Muscle of back (tissue), 13 donors: ENCODE data around the gene UBA6. TPM values are rescaled to one million over a fixed set of nuclear protein-coding genes. Genes with fewer than 3 reads are reported as not detected.
"Not testable (repeated sequence)": the region's sequence is repeated elsewhere in the genome, so short reads cannot be mapped to it uniquely, and the experiment has no call there.

ENCODE experiments used
- DNase-seq, 3 donors: peaks; one replicate each; pipeline versions ENCODE4 v3.0.0 to v3.0.0-alpha.2; 2013
- long read RNA-seq, 9 donors: transcript quantifications; one replicate each; lab custom pipeline, GENCODE V29; 2026
- polyA plus RNA-seq, 10 donors: library from polyadenylated mRNA; unstranded; fragments of 120-200 nt; gene quantifications; one replicate each; pipeline ENCODE4 v1.2.1, GENCODE V29; 2013; ENCODE audit not compliant: insufficient read length in 10 of 10

Gene UBA6
- 10 to 100 TPM; 33.6 to 61.6 (median 44.6) TPM for polyA plus RNA-seq
- long read RNA-seq, donor 1, full-length matches to known transcripts, result 4 of 4 reads
- long read RNA-seq, donor 1, partial matches to known transcripts, result 0 of 4 reads
- long read RNA-seq, donor 1, other reads (novel, unspliced or antisense), result 0 of 4 reads
- long read RNA-seq, donor 2, full-length matches to known transcripts, result 2 of 2 reads
- long read RNA-seq, donor 2, partial matches to known transcripts, result 0 of 2 reads
- long read RNA-seq, donor 2, other reads (novel, unspliced or antisense), result 0 of 2 reads
- long read RNA-seq, donor 3, result 0 reads
- long read RNA-seq, donor 4, partial matches to known transcripts, result 0 of 1 reads
- long read RNA-seq, donor 4, other reads (novel, unspliced or antisense), result 0 of 1 reads
- long read RNA-seq, donor 5, result 0 reads
- long read RNA-seq, donor 6, full-length matches to known transcripts, result 1 of 1 reads
- long read RNA-seq, donor 6, partial matches to known transcripts, result 0 of 1 reads
- long read RNA-seq, donor 6, other reads (novel, unspliced or antisense), result 0 of 1 reads
- long read RNA-seq, donor 7, full-length matches to known transcripts, result 3 of 3 reads
- long read RNA-seq, donor 7, partial matches to known transcripts, result 0 of 3 reads
- long read RNA-seq, donor 7, other reads (novel, unspliced or antisense), result 0 of 3 reads
- long read RNA-seq, donor 8, result 0 reads
- long read RNA-seq, donor 9, full-length matches to known transcripts, result 1 of 1 reads
- long read RNA-seq, donor 9, partial matches to known transcripts, result 0 of 1 reads
- long read RNA-seq, donor 9, other reads (novel, unspliced or antisense), result 0 of 1 reads

GRCh38 chr4:67700738-67701516 is at the start of gene UBA6:
TSS of gene UBA6 (minus strand) at chr4:67701155. CDS start at chr4:67701119, 36 bp downstream.
- peak; percentile 95 to 97 (median 96) for DNase-seq

- no peak for DNase-seq
Measured at GRCh38 chr4:67750691-67751090, 49.7 kb upstream of the UBA6 start.

DNA sequence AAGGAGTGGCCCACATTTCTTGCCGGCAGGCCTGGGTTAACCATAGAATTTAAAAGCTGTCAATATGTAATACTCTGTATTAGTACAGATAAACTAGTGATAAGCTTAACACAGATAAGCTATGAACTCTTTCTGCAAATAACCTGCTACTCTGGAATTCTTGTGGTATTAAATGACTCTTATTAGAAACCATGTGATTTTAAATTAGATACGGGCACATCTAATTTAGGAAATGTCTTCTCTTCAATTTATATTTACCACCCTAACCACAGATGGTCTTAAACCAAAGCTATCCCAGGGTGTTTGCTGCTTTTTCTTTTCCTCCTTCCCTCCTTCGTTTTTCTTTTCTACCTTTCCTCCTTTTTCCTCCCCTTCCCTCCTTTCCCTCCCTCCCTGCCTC is 48.3 kb upstream of the UBA6 start:
- DNase-seq, result no peak

DNA sequence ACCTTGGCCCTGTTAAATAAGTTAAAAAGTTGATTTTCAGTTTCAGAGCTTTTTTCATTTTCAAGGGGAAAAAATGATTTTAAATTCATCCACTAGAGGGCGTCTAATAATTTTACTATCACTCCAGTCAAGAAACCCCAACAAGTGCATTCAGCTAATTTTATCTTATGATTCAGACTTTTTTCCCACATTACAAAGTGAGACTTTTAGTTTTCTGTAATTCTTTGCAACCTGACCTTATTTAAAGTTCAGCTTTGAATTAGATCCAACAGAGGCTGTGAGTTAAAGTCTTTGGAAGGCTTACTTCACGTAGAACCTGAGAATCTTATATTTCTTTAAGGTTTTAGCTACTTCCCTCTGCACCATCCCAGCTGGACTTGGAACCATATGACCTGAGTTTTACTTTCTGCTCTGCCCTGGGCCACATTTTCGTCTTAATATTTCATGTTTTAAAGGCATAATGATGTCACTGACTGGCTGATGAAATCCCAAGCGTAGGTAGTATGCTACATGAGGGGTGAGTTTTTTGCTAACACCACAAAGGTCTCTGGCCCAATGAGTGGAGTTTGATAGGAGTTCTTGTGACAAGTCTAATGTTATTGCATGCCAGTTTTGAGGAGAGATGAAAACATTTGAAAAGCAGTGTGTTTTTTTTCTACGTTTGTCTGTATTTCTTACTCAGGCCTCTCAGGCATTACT is 46.0 kb upstream of the UBA6 start:
- DNase-seq, result peak in 2 of 3 donors; percentile 30 to 53

GRCh38 chr4:67744561-67745283 is 43.8 kb upstream of the UBA6 start:
- no peak for DNase-seq

DNA sequence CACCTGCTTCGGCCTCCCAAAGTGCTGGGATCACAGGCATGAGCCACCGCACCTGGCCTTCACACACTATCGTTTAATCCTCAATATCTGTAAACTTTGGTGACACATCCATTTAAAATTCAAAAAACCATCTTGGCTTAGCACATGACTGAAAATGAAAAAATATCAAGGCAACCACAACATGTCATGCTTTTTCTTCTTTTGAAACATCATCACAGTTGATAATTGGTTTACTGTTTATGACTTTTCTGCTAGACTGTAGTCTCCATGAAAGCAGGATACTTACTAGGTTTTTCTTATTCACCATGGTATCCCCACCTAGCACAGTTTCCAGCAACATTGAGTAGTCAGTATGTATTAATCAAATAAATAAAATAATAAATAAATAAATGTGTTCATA is 42.2 kb upstream of the UBA6 start:
- no peak for DNase-seq

DNA sequence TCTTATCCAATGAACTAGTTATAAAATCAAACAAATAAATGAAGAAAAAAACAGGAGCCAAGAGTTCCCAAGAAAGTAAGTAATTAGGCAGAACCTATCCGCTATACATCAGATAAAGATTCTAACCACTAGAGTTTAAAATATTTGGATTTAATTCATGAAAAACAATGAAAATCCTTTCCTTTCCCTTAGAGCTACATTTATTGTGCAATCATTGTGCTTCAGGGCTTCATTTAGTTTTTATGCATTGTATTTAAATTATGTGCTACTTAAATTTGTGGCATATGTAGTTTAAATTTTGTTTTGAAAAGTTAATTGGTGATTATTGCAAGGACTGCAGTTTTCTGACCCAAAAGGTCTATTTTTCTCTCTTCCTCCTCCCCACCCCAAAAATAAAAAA is 35.3 kb upstream of the UBA6 start:
- DNase-seq, result no peak

GRCh38 chr4:67735325-67735724 is 34.4 kb upstream of the UBA6 start:
- DNase-seq, result no peak

DNA sequence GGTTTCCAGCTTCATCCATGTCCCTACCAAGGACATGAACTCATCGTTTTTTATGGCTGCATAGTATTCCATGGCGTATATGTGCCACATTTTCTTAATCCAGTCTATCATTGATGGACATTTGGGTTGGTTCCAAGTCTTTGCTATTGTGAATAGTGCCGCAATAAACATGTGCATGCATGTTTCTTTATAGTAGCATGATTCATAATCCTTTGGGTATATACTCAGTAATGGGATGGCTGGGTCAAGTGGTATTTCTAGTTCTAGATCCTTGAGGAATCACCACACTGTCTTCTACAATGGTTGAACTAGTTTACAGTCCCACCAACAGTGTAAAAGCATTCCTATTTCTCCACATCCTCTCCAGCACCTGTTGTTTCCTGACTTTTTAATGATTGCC is 29.6 kb upstream of the UBA6 start:
- not testable (repeated sequence) for DNase-seq

DNA sequence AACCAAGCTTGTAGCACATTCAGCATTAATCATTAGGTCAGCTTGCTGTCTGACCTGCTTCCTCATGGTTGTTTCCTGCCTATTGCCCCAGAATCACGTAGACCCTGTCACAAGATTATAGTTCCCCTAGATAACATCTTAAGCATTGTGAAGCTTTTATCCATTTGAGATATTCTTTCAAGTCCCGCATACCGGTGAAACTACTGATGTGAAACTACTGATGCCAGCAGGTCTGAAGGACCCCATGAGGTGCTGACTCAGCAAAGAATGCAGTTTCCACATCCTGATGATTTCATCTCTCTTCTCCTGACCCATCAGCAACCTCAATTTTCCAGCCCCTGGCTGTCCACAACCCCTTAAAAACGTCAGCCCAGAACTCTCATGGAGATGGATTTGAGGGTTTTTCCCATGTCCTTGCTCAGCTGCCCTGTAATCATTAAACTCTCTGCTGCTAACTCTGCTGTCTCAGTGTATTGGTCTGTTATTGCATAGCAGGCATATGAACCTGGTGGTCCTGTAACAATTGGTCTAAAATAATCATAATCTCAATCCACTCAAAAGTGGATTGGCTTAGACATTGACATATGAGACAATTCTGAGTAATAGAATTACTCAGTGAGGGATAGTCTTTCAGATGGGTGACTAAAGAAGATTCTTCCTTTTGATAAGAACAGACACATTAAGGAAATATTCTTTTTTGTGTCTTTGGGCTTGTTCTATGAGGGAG is 26.3 kb upstream of the UBA6 start:
- peak in 2 of 3 donors; percentile 5 to 28 for DNase-seq

- DNase-seq, result no peak
Measured at GRCh38 chr4:67725981-67726380, 25.0 kb upstream of the UBA6 start.

DNA sequence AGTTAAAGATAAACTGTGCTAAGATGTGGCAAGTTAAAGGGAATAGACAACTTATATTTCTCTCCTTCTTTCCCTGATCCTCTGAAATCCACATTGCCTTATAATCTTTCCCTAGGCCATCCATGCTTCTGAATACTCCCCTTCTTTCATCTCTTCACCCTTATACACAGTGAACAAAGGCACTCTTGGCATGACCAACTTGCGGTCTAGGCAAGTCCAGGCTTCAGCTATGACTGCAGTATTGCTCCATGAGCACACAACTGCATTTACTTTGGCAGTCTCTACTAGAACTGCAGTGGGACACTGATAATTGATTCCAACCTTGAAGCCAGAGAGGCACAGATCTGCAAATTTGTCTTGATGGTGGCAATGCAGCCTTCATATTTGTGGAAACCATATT is 24.2 kb upstream of the UBA6 start:
- no peak for DNase-seq

DNA sequence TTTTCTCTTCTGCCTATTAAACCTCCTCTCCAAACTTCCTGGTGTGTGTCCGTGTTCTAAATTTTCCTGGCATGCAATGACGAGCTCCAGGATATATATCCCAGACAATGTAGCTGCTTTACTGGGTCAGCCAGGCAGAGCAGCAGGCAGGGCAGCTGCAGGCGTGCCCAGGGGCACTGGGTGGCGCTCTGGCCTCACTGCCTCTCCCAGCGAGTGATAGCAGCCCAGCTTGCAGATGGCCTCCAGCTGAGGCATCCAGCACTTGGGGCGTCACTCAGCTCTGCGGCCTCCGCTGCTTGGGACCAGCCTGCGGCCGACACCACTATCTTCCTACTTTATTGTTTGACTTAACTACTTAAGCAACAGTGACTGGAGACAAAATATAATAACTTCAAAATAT is 23.0 kb upstream of the UBA6 start:
- DNase-seq, result no peak

- DNase-seq, result no peak
Measured at GRCh38 chr4:67723341-67723740, 22.4 kb upstream of the UBA6 start.

DNA sequence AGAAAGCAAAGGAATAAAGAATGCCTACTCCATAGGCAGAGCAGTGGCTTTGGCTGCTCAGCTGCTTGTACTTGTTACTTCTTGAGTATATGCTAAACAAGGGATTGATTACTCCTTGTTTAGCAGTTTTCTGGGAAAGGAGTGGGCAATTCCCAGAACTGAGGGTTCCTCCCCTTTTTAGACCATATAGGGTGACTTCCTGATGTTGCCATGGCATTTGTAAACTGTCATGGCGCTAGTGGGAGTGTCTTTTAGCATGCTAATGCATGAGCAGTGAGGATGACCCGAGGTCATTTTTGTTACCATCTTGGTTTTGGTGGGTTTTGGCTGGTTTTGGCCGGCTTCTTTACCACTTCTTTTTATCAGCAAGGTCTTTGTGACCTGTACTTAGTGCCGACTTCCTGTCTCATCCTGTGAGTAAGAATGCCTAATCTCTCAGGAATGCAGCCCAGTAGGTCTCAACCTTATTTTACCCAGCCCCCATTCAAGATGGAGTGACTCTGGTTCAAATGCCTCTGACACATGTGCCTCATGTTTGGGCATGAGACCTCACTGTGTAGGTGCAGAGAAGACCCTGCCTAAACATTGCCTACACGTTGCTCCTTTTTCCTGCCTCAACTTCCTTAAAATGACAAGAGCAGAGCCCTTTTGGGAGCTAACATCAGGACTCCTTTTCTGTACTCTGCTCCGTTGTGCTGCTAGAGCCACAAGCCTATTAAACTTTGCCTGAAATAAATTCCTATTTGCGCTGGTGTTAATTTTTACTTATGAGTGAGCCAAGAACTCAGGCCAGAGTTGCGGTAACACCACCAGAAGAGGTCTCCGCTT is 21.0 kb upstream of the UBA6 start:
- peak in 1 of 3 donors; percentile 26 for DNase-seq

DNA sequence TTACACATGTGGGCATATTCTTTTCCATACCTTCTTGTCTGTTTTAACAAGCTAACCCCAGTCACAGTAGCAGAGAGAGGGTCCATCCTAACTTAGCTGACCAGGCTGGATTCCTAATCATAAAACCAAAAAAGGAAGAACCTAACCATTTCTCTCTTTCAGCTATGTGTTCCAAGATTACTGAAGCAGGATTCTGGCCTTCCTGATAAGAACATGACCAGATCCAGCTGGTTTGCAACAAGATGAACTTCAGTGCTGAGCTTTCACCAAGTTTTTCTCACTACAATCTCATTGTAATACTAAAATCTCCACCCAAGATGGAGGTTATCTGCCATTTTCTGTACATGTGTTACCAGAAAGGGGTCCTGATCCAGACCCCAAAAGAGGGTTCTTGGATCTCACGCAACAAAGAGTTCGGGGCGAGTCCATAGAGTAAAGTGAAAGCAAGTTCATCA is 20.4 kb upstream of the UBA6 start:
- DNase-seq, result no peak

DNA sequence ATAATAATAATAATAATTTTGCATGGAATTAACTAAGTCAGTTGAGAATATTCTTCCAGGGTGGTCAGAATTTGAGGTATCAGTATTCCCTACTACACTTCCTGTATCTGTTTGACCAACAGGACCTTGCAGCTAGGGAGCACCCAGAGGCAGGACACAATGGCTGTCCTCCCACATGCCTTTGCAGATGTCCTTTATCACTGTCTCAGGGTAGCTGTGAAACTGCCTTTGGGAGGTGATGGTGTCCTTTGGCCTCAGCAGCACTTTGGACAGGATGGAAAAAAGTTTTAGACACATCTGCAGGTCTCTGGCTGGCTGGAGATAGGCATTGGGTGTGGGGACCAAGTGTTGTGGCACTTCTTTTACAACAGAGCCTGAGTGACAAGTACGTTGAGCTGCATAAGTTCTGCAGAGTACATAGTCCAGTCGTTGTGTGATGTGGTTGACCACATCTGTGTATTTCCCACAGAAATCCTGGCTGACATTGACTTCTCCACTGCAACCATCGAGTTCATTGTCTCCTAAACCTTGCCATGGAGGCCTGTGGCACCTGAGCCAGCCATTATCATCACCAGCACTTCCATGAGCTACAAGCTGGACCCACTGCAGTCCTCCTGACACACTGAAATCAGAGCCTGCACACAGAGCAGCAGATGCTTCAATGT is 19.1 kb upstream of the UBA6 start:
- DNase-seq, result no peak

DNA sequence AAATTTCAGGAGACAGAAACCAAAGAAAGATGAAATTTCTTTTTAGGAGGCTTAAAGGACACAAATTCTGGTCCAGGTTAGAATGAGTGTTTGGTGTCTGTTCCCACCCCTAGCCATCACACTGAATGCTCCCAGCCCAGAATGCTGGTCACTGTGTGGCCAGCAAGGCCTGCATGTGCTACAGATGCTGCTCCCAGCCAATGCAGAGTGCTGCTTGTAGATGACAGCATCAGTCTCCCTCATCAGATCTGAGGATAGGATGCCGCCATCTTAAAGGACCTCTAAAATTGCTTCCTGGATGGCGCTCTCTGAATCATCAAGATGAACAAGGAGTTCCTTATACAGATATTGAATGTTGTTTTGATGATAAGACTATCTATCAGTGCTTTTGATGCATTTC is 17.9 kb upstream of the UBA6 start:
- no peak for DNase-seq

GRCh38 chr4:67717586-67717985 is 16.6 kb upstream of the UBA6 start:
- DNase-seq, result no peak
